Ureter (tissue), 1 donor: Measurements from ENCODE around the gene HOXC5. TPM values are rescaled to one million over a fixed set of nuclear protein-coding genes. Genes with fewer than 3 reads are reported as not detected.

Experiments
- DNase-seq: peaks from one replicate; pipeline ENCODE4 v3.0.0-alpha.2; 2020; ENCODE audit warnings: low spot score
- total RNA-seq: library from RNA; stranded (reverse); gene quantifications from one replicate; pipeline ENCODE4 v1.2.4, GENCODE V29; 2023
- donor health status: DM: yes; HTN: yes; CAD: no.

Gene HOXC5
- total RNA-seq, 1 donor from 2014 or later = 1.7 TPM

DNA sequence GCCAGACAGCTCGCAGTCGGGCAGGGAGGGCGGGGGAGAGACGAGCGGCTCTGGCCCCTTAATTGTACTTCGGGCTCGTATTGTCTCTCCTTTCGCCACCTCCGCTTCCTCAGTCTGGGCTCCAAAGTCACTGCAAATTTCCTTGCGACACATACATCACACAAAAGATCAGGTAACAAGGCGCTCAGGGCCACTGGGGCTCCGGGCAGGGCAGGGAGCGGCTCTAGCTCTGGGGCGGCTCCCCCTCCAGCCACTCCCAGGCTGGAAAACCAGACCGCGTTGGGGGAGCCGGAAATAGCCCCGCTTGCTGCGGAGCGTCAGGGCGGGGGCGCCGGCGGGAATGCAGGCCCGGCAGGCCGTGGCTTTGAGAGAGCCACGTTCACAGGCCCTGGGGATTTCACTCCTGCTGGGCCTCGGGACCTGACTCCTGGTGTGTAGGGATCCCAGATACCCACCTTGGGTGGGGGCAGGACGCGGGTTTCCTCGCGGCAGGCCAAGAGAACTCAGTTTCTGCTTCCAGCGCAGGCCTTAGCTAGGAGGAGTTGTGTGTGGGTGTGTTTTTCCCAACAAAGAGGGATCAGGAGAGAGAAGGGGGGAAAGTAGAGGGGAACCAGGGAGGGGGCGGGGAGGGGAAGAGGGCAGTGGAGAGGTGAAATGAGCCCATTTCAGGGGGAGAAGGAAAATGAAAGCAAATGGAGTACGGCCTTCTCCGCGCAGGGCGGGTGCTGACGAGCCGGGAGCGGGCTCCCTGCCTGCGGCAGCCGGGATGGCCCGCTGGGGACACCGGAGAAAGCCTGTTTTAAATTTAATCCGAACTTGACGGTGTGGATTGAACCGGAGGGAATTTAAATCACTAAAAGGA, 37.2 kb upstream of the HOXC5 start:
- no peak for DNase-seq

DNA sequence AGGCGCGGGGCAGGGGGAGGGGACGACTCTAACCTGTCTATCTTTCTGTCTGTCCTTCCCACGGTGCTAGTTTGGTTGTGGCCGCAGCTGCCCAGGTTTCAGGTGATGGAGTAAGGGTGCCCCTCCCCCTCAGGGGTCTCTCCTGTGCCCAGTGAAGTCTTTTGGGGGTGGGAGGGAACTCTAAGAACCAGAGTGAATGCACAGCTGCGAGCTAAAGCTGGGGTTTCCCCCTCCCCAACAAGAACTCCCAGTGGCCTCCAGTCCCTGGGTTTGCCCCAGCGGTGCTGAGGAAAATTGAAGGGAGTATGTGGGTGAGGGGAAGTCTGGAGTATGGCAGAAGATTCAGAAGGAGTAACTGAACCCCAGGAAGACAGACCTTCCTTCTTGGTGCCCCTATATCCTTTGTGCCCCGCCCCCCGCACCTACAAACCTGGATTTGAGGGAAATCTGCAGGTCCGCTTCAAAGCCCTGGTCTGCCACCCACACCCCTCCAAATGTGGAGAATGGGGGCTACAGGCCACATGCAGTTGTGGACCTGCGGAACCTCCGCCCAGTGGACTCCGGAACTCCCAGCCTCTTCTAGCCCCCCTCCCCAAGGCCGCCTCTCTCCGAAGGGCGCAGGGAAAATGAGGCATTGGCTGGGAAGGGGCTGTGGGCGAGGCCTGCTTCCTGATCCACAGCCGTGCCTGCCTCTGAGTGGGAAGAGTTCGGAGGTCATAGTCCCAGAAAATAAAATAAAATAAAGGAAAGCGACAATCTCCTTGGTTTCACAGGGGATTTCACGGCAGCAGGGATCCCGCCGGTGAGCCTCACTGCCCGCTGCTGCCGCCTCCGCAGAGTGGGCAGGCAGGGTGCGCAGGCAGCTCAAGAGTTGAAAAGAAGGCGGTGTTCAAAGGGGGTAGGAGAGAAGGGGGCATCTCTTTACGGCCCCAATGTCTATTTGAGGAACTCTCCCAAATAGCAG, 36.3 kb upstream of the HOXC5 start:
- DNase-seq = no peak

DNA sequence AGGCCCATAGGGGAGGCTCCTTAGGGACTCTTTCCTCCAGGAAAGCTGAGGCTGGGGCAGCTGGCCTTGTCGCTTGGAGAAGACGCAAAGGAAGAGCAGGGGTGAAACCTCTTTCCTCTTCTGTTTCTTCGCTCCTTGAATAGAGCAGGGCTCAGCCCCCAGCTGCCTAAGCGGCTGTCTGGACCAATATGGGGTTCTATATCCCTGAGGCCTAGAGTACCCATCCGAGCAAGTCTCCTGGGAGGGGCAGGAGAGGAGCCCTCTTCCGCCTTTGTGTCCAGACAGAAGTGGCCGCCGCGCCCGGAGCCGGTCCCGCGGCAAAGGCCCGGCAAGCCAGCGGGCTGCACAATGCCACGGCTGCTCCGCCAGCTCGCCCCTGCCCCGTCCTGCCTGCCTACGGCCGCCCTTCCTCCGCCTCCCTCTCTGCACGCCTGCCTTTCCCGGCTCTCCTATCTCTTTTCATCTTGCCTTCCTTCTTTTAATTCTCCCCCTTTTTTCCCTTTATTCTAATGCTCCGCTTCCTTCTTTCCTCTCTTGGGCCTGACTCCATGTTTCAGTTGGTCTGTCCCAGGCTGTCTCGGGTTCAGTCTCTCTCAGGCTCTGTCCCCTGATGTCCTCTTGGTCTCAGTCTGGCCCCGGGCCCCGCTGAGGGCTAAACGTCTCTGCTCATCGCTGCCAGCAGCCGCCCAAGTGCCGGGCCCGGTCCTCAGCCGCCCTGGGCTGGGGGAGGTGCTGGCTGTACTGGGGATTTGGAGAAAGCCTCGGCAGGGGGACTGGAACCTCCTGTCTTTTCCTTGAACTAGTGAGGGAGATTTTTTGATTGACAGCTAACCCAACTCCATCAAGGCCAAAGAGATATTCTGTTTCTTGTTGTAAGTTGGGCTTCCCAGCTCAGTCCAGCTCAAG, 35.4 kb upstream of the HOXC5 start:
- DNase-seq = no peak

DNA sequence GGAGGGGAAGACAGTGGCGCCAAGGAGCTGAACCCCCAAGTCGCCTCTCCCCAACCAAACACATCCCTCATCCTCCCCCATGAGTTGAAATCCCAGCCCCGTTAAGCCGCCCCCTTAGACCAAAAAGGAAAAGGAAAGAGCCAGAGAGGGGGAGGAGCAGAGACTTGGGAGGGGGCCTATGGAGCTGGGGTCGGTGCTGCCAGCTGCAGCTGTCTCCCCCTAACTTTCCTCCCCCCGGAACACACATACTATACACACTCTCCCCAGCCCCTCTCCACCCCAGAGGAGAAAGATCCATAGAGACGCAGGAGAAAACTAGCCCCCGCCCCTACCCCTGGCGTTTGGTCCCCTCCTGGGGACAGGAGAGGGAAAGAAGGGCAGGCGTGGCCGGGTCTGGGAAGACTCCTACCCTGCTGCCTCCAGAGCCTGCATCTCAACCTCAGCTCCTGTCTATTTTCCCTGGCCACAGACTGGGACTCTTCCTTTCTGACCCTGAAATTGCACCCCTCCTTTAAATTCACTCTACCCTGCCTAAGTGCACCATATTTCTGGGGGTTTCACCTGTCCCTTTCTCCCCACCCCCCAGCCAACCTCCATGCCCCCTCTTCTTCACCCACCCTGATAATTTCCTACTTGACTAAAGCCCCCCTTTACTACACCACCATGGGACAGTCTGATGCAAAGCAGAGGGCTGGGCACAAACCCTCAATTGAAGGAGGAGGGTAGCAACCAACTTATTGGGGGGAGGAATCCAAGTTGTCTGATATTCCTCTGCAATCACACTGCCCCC, 34.5 kb upstream of the HOXC5 start:
- no peak for DNase-seq

DNA sequence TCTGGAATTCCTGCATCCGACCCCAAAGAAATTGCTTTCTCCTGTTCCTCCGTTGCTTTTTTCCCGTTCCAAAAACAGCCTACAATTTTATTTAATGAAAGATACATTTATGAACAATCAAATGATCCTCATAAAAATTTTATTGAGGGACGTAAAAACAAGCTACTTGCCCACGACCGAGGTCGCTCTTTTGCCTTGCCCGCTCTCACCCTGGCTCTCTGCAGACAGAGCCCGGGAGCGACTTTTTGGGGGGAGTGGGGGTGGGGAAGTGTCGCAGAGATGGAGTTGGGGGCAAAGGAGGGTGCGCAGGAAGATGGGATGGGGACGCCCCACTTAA, 34.0 kb upstream of the HOXC5 start:
- DNase-seq = no peak

DNA sequence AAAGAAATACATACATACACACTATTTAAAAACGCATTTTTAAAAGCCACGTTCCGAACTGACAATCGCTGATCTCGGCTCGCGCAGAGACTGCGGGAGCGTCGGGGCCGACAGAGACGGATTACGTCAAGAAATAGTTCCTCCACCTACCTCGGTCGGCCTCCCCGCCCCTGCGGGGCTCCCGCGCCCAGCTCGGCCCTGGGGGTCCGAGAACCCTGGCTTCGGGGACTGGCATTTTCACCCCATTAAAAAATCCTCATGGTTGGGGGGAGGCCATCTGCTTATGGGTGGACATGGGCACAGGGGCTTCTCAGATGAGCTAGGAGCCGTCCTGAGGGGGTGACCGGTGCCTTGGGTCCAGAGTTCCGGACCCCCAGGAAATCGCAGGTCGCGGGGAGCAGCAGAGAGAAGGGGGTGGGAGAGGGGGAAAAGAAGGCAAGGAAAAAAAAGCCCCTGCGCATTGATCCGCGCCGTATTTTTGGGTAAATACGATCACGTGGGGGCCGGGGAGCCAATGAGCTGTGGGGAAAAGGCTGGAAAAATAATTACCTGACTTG, 33.2 kb upstream of the HOXC5 start:
- no peak for DNase-seq

DNA sequence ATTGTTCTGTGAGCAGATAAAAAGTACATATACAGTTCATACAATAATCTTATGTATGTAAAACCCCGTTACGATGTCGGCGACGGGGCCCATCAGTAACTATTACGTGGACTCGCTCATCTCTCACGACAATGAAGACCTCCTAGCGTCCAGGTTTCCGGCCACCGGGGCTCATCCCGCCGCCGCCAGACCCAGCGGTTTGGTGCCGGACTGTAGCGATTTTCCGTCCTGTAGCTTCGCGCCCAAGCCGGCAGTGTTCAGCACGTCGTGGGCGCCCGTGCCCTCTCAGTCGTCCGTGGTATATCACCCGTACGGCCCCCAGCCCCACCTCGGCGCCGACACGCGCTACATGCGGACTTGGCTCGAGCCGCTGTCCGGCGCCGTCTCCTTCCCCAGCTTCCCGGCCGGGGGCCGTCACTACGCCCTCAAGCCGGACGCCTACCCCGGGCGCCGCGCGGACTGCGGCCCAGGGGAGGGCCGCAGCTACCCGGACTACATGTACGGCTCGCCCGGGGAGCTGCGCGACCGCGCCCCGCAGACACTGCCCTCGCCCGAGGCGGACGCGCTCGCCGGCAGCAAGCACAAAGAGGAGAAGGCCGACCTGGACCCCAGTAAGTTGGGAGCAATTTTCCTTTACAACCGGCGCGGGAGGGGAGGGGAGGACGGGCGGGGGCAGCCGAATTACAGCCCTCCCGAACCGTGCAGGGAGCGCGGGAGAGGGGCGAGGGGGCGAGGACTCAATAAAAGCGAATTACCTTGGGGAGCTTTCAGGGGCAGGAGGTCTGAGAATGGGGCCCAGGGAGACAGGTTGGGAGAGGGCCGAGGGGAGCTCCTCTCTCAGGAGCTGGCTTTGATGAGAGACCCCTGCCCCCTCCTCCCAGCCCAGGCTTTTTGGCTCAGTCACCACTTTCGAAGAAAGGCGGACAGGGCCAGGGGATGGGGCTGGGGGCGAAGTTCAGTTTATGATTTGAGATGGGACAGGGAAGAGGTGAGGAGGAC, 32.4 kb upstream of the HOXC5 start, which contains the start of gene HOXC9:
Gene HOXC9, plus strand, starts transcription at position 46 of the 999 bp plus-strand sequence. Its CDS starts 28 bp downstream, at position 74.
- no peak for DNase-seq

DNA sequence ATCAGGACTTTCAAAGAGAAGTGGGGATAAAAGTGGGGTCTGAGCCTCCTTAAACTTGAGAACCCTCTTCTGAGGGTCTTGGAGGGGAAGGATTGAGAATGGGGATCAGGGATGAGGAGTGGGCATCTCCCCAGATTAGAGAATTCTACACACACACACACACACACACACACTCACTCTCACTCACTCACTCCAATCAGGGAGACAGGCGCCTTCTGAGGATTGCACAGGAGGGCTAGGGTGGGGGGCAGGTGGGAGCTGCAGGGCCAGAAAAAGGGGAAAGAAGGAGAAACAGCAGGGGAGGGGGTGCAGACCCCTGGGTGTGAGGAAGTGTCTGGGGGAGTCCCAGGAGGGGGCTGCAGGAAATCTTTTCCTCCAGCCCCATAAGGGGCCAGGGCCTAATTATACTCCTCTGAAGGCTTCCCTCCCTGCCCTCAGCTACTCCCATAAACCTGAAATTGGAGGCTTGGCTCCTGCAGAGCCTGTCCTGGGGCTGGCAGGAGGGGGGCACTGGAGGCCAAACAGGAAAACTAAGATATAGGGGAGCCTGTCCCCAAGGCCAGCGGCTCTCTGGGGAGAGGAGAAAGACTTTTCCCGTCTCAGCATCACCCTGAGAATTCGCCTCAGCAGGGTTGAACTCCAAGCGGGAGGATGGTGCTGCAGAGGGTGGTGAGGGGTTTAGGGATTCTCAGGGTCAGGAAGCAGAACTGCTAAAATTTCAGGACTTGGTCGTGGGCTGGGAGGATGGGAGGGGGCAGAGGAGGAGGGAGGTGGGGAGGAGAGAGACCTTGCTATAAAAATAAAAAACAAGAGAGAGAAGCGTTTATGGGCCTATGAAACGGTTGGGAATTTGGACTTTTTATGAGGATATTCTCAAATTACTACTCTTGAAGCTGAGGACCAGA, 31.3 kb upstream of the HOXC5 start:
- no peak for DNase-seq

DNA sequence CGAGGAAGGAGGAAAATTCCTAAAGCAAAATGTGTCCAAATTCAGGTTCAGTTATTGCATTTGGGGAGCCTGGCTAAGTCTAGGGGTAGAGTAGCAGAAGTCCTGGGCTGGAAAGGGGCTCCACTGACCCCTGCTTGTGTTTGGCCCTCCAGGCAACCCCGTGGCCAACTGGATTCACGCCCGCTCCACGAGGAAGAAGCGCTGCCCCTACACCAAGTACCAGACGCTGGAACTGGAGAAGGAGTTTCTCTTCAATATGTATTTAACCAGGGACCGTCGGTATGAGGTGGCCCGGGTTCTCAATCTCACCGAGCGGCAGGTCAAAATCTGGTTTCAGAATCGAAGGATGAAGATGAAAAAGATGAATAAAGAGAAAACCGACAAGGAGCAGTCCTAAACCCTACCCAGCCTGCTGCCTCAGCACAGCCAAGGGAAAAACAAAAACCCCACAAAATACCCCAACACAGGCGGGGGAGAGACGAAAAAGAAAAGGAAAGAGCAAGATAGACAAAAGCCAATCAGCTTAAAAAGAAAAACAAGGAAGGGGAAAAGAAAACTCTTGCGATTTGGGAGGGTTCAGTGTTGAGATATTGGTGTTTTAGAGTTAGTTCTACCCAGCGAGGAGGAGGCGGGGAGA, 30.5 kb upstream of the HOXC5 start:
- DNase-seq = no peak

DNA sequence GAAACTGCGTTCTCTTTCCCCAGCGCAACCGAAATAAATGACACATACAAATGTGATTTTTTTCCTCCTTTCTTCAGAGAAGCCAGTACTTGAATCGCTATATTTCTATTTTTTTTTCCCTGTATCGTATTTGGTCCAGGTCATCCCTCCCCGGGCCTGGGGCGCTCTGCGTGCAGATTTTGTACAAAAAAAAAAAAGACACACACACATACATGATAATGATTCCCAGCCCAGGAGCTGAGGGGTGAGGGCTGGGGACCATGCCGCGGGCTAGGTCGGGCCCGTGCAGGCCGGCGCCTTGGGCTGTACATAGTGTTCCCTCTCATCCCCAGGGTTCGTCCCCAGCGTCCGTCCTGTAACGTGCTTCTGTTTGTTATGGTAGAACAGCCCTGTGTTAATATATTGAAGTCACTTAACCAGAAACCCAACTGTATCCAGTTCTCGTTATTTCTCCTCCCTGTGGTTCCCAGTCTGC, 29.9 kb upstream of the HOXC5 start:
- no peak for DNase-seq

DNA sequence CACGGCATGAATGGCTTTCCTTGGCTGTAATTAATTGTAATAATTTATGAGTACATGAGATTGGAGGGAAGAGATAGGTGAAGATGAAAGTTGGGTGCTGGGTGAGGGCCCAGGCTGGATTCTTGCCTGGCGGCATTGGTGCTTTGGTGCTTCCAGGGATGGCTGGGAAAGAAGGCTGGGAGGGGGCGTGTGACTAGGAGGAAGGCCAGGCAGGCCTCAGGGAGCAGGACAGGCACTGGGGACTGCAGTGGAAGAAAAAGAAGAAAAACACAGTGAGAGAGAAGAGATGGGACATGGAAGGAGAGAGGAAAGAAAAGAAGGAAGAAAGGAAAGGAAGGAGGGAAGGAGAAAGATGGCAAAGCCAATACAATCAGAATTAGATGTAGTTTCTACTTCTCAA, 29.2 kb upstream of the HOXC5 start:
- no peak for DNase-seq

DNA sequence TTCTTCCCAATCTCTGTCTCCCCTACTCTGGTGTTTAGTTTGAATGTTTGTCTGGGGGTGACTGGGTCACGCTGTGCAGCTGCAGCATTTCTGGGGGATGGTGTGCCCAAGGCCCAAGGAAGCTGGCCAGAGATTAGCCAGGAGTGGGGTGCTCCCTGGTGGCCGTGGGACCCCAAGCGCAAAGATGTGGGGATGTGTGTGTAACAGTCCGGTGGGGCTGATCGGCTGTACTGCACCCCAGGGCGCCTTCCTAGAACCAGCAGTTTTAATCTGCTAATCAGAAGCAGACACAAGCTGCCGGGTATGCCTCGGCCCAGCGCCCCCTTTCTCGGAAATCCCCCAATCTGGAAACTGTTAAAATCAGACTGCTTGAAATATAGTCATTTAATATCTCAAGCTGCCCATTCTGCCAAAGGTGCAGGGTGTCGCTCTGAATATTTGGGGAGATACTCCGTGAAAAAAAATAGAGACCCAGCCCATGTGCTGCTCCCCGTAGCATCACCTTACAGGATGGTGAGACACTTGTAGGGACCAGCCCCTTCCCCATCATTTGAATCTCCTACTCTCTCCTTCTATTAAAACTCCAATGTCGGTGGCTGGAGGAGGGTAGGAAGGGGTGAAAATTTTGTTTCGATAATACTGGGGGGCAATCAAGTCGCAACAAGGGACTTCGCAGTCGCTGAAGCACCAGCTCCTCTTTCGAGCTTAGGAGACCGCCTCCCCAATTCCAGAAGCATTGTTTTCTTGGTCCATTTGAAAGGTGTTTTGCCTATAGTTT, 28.6 kb upstream of the HOXC5 start:
- DNase-seq = no peak

DNA sequence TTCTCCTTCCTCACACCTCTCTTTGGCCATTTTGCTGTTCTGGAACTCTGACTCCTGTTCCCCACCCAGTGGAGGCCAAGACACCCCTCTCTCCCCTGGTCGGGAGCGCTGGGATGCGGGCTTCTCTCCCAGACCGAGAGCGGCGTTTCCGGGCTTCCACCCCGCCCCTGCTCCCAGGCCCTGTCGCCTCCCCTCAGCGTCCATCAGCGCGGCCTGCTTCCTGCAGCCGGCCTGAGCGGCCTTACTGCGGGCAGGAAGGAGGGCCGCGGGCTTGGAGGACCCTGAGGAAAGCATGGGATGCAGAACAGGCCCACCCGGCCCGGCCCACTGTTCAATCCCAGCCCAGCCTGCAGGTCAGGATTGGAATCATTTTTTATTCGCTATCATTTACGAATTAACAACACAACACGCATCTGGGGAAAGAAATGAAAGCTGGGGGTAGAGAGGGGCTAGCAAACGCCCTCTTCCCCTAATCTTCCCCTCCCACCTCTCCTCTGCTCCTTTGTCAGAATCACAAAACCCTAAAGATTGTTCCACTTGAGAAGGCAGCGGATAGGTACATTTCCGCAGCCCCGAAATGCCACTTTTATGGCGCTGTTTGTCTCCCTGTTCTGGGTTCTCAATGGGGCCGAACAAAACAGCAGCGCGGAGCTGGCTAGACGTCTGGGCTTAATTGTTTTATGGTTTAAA, 27.9 kb upstream of the HOXC5 start:
- no peak for DNase-seq

DNA sequence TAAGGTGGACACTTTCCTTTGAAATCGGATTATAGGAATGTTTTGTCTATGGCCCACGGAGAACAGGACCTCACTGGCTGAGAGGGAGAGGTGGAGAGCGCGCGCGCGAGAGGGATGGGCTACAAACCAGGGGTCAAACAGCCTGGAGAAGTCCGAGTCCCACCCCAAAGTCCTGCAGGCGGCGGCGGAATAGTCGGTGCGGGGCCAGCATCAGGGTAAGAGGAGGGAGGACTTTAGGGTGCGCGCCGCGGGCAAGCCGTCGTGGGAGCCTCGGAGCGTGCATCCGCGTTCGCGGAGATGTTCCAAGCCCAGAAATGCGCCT, 27.4 kb upstream of the HOXC5 start:
- no peak for DNase-seq

DNA sequence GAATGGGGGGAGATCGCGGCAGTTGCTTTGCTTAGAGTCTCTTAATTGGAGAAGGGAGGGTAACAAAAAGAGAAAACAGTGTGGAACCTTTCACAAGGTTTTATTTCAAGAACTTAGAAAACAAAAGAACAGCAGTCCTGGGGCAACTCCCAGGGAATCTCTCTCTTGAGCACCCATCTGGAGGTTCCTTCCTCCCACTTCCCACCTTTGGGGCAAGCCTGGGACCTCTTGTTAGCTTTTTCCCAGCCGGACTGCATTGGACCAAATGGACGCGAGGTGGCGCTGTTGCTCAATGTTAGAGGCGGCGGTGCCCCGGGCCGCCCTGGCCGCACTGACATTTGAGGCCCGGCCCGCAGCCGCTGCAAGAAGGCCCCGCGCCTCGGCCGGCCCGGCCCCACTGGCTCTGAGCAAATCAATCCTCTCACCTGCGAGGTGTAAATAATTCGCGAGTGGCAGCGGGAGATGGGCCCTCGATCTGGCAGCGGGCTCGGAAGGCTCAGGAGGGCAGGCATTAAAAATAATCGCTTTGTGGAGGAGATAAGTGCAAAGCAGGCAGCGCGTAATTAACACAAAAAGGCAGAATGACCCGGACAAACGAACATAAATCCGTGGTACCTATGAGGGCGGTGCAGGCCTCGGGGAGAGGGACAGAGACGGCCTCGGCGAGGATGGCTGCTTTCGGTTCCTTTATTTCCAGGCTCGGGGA, 26.8 kb upstream of the HOXC5 start:
- peak; percentile 87 for DNase-seq
